B cell (primary cell): Measurements from ENCODE around the gene PTPRT. TPM values are rescaled to one million over a fixed set of nuclear protein-coding genes. Genes with fewer than 3 reads are reported as not detected.

Experiments
- ATAC-seq: fragments of 200-7000 bp; cut with Tn5 transposase; one replicate; pipeline ENCODE4 v1.10.0; 2021; ENCODE audit warnings: low read depth, mild to moderate bottlenecking, moderate number of reproducible peaks, moderate library complexity
- CTCF ChIA-PET: fragments of 350-600 bp; sonication (Branson Sonifier 250); formaldehyde crosslinking; loops from one replicate; lab custom pipeline; 2021; ENCODE audit warnings: antibody characterized with exemption, inconsistent platforms; lab: Charles Lee
- POLR2A ChIA-PET: fragments of 350-600 bp; sonication (Branson Sonifier 250); formaldehyde crosslinking; loops from one replicate; lab custom pipeline; 2021; ENCODE audit warnings: antibody characterized with exemption; lab: Charles Lee
- DNase-seq: peaks from one replicate; pipeline ENCODE4 v3.0.0; 2013
- H2AFZ ChIP-seq: 2 replicates; pipeline ENCODE4 v1.6.1; 2012; ENCODE audit warnings: mild to moderate bottlenecking, low read depth, low read length; ENCODE audit not compliant: insufficient read depth, poor library complexity, severe bottlenecking
- H3K27ac ChIP-seq, 2 donors: 1 replicate in 1 of 2; 2 replicates in 1 of 2; pipeline ENCODE4 v1.5.1; 2012 to 2013; ENCODE audit warnings: low read length in 2 of 2, mild to moderate bottlenecking in 2 of 2, moderate library complexity in 1 of 2
- H3K27me3 ChIP-seq, 4 experiments: fragments of 200-600 bp in 1 of 4; sonication (generic) in 1 of 4; replicated peaks in 1 of 4; 1 replicate in 2 of 4; 2 replicates in 2 of 4; pipeline versions ENCODE4 v1.6.1 to v1.7.0; 2013 to 2016; ENCODE audit warnings: low read length in 3 of 4, mild to moderate bottlenecking in 2 of 4, mixed read lengths in 1 of 4, moderate library complexity in 1 of 4; ENCODE audit not compliant: insufficient read depth in 4 of 4, control insufficient read depth in 3 of 4; ENCODE audit errors: control extremely low read depth in 1 of 4
- H3K36me3 ChIP-seq, 2 experiments: replicated peaks in 1 of 2; 1 replicate in 1 of 2; 2 replicates in 1 of 2; pipeline versions ENCODE4 v1.6.1 to v1.7.1; 2013; ENCODE audit warnings: low read length in 1 of 2; ENCODE audit not compliant: insufficient read depth in 2 of 2, control insufficient read depth in 1 of 2; ENCODE audit errors: control extremely low read depth in 1 of 2, extremely low read depth in 1 of 2
- H3K4me1 ChIP-seq, 2 donors: fragments of 200-600 bp in 1 of 2; sonication (generic) in 1 of 2; 1 replicate in 1 of 2; 2 replicates in 1 of 2; pipeline versions ENCODE4 v1.5.1 to v1.6.1; 2013 to 2017; ENCODE audit warnings: low read length in 2 of 2; ENCODE audit not compliant: control insufficient read depth in 2 of 2, insufficient read depth in 2 of 2
- H3K4me2 ChIP-seq: replicated peaks from 2 replicates; pipeline ENCODE3; 2012; ENCODE audit warnings: mild to moderate bottlenecking, low read depth, low read length; ENCODE audit not compliant: poor library complexity, severe bottlenecking
- H3K4me3 ChIP-seq, 5 experiments: fragments of 200-600 bp in 1 of 5; sonication (generic) in 1 of 5; 1 replicate in 3 of 5; 2 replicates in 2 of 5; pipeline versions ENCODE4 v1.5.1 to v1.7.0; 2011 to 2016; ENCODE audit warnings: low read length in 4 of 5, mild to moderate bottlenecking in 4 of 5, low read depth in 2 of 5, control low read depth in 1 of 5, moderate library complexity in 1 of 5; ENCODE audit not compliant: insufficient read depth in 1 of 5; ENCODE audit errors: control extremely low read depth in 1 of 5, extremely low read depth in 1 of 5
- H3K79me2 ChIP-seq: fragments of 200-600 bp; sonication (generic); one replicate; pipeline ENCODE4 v1.6.0; 2016; ENCODE audit warnings: low read length; ENCODE audit not compliant: control insufficient read depth, insufficient read depth
- H3K9ac ChIP-seq: fragments of 200-600 bp; sonication (generic); 2 replicates; pipeline ENCODE4 v1.6.1; 2017; ENCODE audit warnings: mild to moderate bottlenecking, low read length, moderate library complexity
- H3K9me3 ChIP-seq, 3 donors: one replicate each; pipeline versions ENCODE4 v1.6.1 to v1.7.1; 2013; ENCODE audit warnings: low read length in 2 of 3; ENCODE audit not compliant: control insufficient read depth in 2 of 3, insufficient read depth in 1 of 3; ENCODE audit errors: control extremely low read depth in 1 of 3
- H4K20me1 ChIP-seq: 2 replicates; pipeline ENCODE4 v1.6.0; 2012; ENCODE audit warnings: mild to moderate bottlenecking, low read length; ENCODE audit not compliant: insufficient read depth, control insufficient read depth, poor library complexity, severe bottlenecking
- H3K27ac Mint-ChIP-seq: one replicate; pipeline ENCODE4 v1.8.0; 2021; ENCODE audit warnings: mixed read lengths
- H3K27me3 Mint-ChIP-seq: one replicate; pipeline ENCODE4 v1.8.0; 2021; ENCODE audit warnings: mixed read lengths
- H3K4me1 Mint-ChIP-seq: one replicate; pipeline ENCODE4 v1.8.0; 2021; ENCODE audit warnings: mixed read lengths
- H3K4me3 Mint-ChIP-seq: one replicate; pipeline ENCODE4 v1.8.0; 2021; ENCODE audit warnings: mixed read lengths
- H3K9me3 Mint-ChIP-seq: one replicate; pipeline ENCODE4 v1.8.0; 2022; ENCODE audit warnings: mixed read lengths; ENCODE audit not compliant: insufficient read depth
- CTCF ChIP-seq: fragments of 200-600 bp; IDR thresholded peaks from one replicate; pipeline ENCODE4 v1.8.0; 2022; ENCODE audit warnings: antibody characterized with exemption, mild to moderate bottlenecking
- EZH2 ChIP-seq: IDR thresholded peaks from 2 replicates; pipeline ENCODE4 v1.6.1; 2012; ENCODE audit warnings: borderline replicate concordance, low read depth, mild to moderate bottlenecking, moderate library complexity, low read length; ENCODE audit not compliant: insufficient read depth, poor library complexity, severe bottlenecking
- WGBS: methylation state at CpG from one replicate; pipeline ENCODE4 v1.1.5; 2013; ENCODE audit warnings: missing lambda C conversion rate; ENCODE audit not compliant: insufficient coverage; 5-methylcytosine and 5-hydroxymethylcytosine counted together
- intact Hi-C: fragments of 100-400 bp; cut with micrococcal nuclease; formaldehyde crosslinking; loops from one replicate; pipeline ENCODE4 v1.10.0; 2022
- polyA plus RNA-seq: library from polyadenylated mRNA; depleted of rRNA; stranded (reverse); fragments of >200 nt; gene quantifications from 2 replicates; pipeline ENCODE4 v1.2.3, GENCODE V29; 2012
- total RNA-seq, 2 donors: library from RNA; stranded (reverse); fragments of 120-200 nt in 1 of 2; gene quantifications; 1 replicate in 1 of 2; 2 replicates in 1 of 2; pipeline versions ENCODE4 v1.2.3 to v1.2.4, GENCODE V29; 2013 to 2022

PTPRT gene
- total and polyA plus RNA-seq, 2 donors (not counting 1 experiment from before 2014, with no cell fraction given): not detected

- H3K4me3 ChIP-seq: no peak overlapping the region
- no peak for TF ChIP-seq CTCF
- no peak for TF ChIP-seq EZH2
- no peaks in the 10 kb centered on the region for H3K4me1 ChIP-seq
- ChIA-PET POLR2A (no interaction called here), CTCF (no interaction called here)
- no peak overlapping the region for H3K4me3 Mint-ChIP-seq
- no peaks in the 10 kb centered on the region for H3K27me3 ChIP-seq
- H2AFZ ChIP-seq: no peak overlapping the region
- no peak overlapping the region for H3K9ac ChIP-seq
- no peaks in the 10 kb centered on the region for H3K9me3 Mint-ChIP-seq
- H3K27ac ChIP-seq: no peak overlapping the region
- WGBS: 86% methylated on average over 2 of the region's 4 CpGs
- H3K36me3 ChIP-seq: no peaks in the 10 kb centered on the region
- no peak for DNase-seq
- intact Hi-C loops: no loop called here
- no peaks in the 10 kb centered on the region for H3K27me3 Mint-ChIP-seq
- H3K27ac Mint-ChIP-seq: no peak overlapping the region
- no peaks in the 10 kb centered on the region for H3K9me3 ChIP-seq
- no peaks in the 10 kb centered on the region for H3K4me1 Mint-ChIP-seq
- H4K20me1 ChIP-seq: no peaks in the 10 kb centered on the region
- no peaks in the 10 kb centered on the region for H3K79me2 ChIP-seq
- no peak for ATAC-seq
- H3K4me2 ChIP-seq: no peak overlapping the region
These were observed 1126.6 kb downstream of the PTPRT start for GRCh38 chr20:42063141-42063540.

GRCh38 chr20:42053350-42053749 is 1136.4 kb downstream of the PTPRT start:
- DNase-seq (no peak), ATAC-seq (no peak)
- Histone ChIP-seq H2AFZ (no peak overlapping the region), H3K9me3 (peaks cover 0 to 3% (median 0%) of the 10 kb centered on the region in 3 donors), H3K4me1 (no peaks in the 10 kb centered on the region), H3K36me3 (no peaks in the 10 kb centered on the region), H3K4me2 (no peak overlapping the region), H3K27ac (no peak overlapping the region), H4K20me1 (no peaks in the 10 kb centered on the region), H3K79me2 (no peaks in the 10 kb centered on the region), H3K9ac (no peak overlapping the region), H3K27me3 (no peaks in the 10 kb centered on the region), H3K4me3 (no peak overlapping the region)
- peaks cover 4% of the 10 kb centered on the region for H3K27me3 Mint-ChIP-seq
- no peaks in the 10 kb centered on the region for H3K4me1 Mint-ChIP-seq
- 75% methylated on average over 2 of the region's 3 CpGs for WGBS
- H3K27ac Mint-ChIP-seq: no peak overlapping the region
- POLR2A ChIA-PET: no interaction called here
- CTCF ChIA-PET: no interaction called here
- H3K4me3 Mint-ChIP-seq: no peak overlapping the region
- intact Hi-C loops: no loop called here
- TF ChIP-seq EZH2 (no peak), CTCF (no peak)
- no peaks in the 10 kb centered on the region for H3K9me3 Mint-ChIP-seq
